ENCODE measurements around the gene ENTPD8.
A peak's percentile ranks its signal among the peaks of the same experiment; 100 is the strongest.
"Not testable (repeated sequence)": the region's sequence is repeated elsewhere in the genome, so short reads cannot be mapped to it uniquely, and the experiment has no call there.

The ENTPD8 gene

DNA sequence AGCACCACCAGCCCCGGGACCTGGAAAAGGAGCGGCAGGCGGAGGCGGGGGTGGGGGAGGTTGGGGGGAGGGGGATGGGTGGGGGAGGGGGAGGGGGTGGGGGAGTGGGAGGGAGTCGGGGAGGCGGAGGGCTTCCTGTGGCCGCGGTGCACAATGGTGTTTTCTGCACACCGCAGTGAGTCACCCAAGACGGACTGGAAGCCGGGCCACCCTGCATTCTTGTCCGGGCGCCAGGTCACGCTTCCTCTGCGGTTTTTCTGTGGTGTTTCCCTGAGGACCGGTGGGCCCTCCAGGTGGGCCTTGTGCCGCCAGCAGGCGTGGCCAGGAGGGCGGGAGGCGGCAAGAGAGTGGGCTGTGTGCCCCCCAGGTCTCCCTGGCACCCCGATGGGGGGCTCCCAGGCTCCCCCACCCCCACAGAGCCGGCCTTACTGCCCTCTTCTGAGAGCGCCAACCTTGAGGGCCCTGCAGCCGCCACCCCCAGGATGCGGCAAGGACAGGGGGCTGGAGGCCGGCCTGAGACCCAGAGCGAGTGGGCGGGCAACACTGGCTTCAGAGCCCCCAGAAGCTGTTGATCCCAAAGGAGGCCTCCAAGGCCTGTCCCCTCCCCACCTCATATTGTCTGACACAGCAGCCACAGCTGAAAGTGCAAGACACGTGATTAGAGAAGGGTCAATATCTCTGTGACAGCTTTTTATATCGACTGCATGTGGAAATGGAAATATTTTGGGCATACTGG lies 29.3 kb downstream of the ENTPD8 start:
- peak; percentile 86 for DNase-seq (ENCODE audit: low spot score)

DNA sequence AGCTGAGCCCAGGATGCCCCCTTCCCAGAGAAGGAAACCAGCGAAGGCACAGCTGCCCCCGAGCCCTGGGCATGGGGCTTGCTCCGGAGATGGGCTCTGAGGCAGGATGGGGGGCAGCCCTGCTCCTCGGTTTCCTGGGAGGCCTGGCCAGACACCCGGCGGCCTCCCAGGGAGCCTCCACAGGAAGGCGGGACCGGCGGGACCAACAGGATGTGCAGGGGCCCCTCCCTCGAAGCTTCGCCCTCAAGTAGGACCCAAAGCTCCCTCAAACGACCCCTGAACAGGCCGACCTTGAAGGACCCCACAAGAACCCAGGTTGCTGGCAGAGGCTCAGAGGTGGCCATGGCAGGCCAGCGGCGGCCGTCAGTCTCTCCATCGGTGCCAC lies 29.9 kb downstream of the ENTPD8 start:
- no peak for TF ChIP-seq CTCF (IDR thresholded peaks at IDR 0.05; ENCODE audit: extremely low read depth, missing control alignments)
- DNase-seq (ENCODE audit: low spot score) = no peak

More for the DNA sequence above, 29.3 kb downstream of the ENTPD8 start:
- no peak for TF ChIP-seq CTCF (IDR thresholded peaks at IDR 0.05; ENCODE audit: extremely low read depth, missing control alignments)

DNA sequence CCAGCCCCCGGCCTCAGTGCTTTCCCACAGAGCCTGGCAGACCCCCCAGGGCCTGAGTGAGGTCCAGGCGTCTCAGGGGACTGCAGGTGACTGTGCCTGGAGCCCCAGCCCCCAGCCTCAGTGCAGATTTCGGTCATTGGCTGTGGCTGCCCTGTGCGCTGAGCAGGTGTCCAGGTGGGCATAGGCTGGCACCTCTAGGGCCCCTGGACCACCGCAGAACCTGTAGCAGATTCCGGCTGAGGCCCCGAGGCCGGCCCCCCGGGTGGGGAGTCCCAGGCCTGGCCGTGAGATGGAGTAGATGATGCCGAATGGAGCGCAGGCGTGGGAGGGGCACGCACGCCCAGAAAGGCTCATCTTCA lies 30.3 kb downstream of the ENTPD8 start:
- no peak for DNase-seq (ENCODE audit: low spot score)
- TF ChIP-seq CTCF (IDR thresholded peaks at IDR 0.05; ENCODE audit: extremely low read depth, missing control alignments) = no peak

GRCh38 chr9:137410236-137410890 lies 30.8 kb downstream of the ENTPD8 start:
- not testable (repeated sequence) for DNase-seq (ENCODE audit: low spot score)

DNA sequence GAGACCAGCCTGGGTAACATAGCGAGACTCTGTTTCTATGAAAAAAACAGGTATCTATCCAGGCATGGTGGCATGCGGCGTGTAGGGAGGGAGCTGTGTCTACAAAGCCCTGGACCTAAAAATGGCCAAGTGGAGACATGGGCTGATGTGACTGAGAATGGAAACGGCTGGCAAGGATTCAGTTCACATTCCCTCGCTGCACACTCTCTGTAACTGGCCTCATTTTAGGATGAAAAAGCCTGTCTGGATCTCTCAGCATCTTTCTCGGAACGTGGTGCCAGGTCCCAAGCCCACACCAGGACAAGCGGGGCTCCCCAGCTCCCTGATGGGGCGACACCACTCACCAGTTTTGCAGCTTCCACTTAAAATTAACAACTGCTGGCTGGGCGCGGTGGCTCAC lies 31.6 kb downstream of the ENTPD8 start:
- TF ChIP-seq CTCF (IDR thresholded peaks at IDR 0.05; ENCODE audit: extremely low read depth, missing control alignments) = no peak
- no peak for DNase-seq (ENCODE audit: low spot score)

- no peak for TF ChIP-seq CTCF (IDR thresholded peaks at IDR 0.05; ENCODE audit: extremely low read depth, missing control alignments)
- DNase-seq (ENCODE audit: low spot score) = no peak
Observed at GRCh38 chr9:137408651-137409405, 32.3 kb downstream of the ENTPD8 start.

DNA sequence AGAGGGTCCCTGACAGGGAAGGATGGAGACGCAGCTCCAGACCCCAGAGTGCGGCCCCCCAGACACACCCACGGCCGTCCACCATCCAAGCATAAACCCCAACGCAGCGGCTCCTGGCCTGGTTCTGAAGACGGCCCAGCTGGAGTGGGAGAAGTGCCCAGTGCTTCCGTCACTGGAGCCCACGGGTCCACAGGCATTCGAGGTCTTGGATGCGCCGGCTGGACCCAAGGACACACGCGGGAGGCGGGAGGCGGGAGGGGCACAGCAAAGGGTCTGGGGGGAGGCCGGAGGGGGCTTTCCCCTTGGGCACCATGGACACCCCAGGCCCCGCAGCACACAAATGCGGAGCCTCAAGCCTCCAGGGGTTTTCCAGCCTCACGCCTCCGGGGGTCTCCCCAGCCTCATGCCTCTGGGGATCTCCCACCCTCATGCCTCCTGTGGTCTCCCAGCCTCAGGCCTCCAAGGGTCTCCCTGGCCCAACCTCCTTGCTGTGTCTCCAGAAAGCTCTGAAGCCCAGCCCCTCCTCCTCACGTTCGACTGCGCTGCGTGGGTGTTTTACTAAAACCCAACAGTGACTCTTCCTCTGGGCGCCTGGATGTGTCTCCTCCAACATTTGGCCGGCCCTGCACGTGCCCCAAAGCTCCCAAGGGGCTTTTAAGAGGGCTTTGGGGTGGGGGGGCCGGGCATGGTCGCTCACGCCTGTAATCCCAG lies 33.4 kb downstream of the ENTPD8 start:
- TF ChIP-seq CTCF (IDR thresholded peaks at IDR 0.05; ENCODE audit: extremely low read depth, missing control alignments) = no peak
- no peak for DNase-seq (ENCODE audit: low spot score)

Measured in GM20000 (cell line).